ENCODE measurements around the gene RPL26.

The RPL26 gene

GRCh38 chr17:8383143-8383822, at the start of gene RPL26:
TSS of gene RPL26 (minus strand) at chr17:8383193. CDS start at chr17:8382310, 883 bp downstream.
- DNase-seq (ENCODE audit: low read depth in 2 of 2): peak; percentile 87 to 94

- no peak for DNase-seq (ENCODE audit: low read depth in 2 of 2)
Observed at GRCh38 chr17:8430966-8431365, 48.0 kb upstream of the RPL26 start.

- no peak for DNase-seq (ENCODE audit: low read depth in 2 of 2)
Observed at GRCh38 chr17:8426802-8427201, 43.8 kb upstream of the RPL26 start.

- no peak for DNase-seq (ENCODE audit: low read depth in 2 of 2)
Observed at GRCh38 chr17:8426094-8426720, 43.2 kb upstream of the RPL26 start.

- DNase-seq (ENCODE audit: low read depth in 2 of 2): no peak
Observed at GRCh38 chr17:8421571-8421970, 38.6 kb upstream of the RPL26 start.

- DNase-seq (ENCODE audit: low read depth in 2 of 2): no peak
Observed at GRCh38 chr17:8420041-8420934, 37.3 kb upstream of the RPL26 start.

- DNase-seq (ENCODE audit: low read depth in 2 of 2): no peak
Observed at GRCh38 chr17:8419305-8419704, 36.3 kb upstream of the RPL26 start.

GRCh38 chr17:8418471-8418870, 35.5 kb upstream of the RPL26 start:
- DNase-seq (ENCODE audit: low read depth in 2 of 2): no peak

GRCh38 chr17:8417806-8418205, 34.8 kb upstream of the RPL26 start:
- DNase-seq (ENCODE audit: low read depth in 2 of 2): no peak

GRCh38 chr17:8413938-8414337, 30.9 kb upstream of the RPL26 start:
- no peak for DNase-seq (ENCODE audit: low read depth in 2 of 2)

GRCh38 chr17:8413328-8413727, 30.3 kb upstream of the RPL26 start:
- DNase-seq (ENCODE audit: low read depth in 2 of 2): no peak

- DNase-seq (ENCODE audit: low read depth in 2 of 2): no peak
Observed at GRCh38 chr17:8412089-8412488, 29.1 kb upstream of the RPL26 start.

- DNase-seq (ENCODE audit: low read depth in 2 of 2): no peak
Observed at GRCh38 chr17:8410883-8411238, 27.9 kb upstream of the RPL26 start.

- peak; percentile 52 to 54 for DNase-seq (ENCODE audit: low read depth in 2 of 2)
Observed at GRCh38 chr17:8409966-8410882, 27.2 kb upstream of the RPL26 start.

- no peak for DNase-seq (ENCODE audit: low read depth in 2 of 2)
Observed at GRCh38 chr17:8408371-8408770, 25.4 kb upstream of the RPL26 start.

- no peak for DNase-seq (ENCODE audit: low read depth in 2 of 2)
Observed at GRCh38 chr17:8406174-8406573, 23.2 kb upstream of the RPL26 start.

- DNase-seq (ENCODE audit: low read depth in 2 of 2): no peak
Observed at GRCh38 chr17:8405499-8406016, 22.6 kb upstream of the RPL26 start.

- no peak for DNase-seq (ENCODE audit: low read depth in 2 of 2)
Observed at GRCh38 chr17:8402921-8403536, 20.0 kb upstream of the RPL26 start.

- no peak for DNase-seq (ENCODE audit: low read depth in 2 of 2)
Observed at GRCh38 chr17:8401107-8401506, 18.1 kb upstream of the RPL26 start.

- no peak for DNase-seq (ENCODE audit: low read depth in 2 of 2)
Observed at GRCh38 chr17:8398980-8399379, 16.0 kb upstream of the RPL26 start.

- DNase-seq (ENCODE audit: low read depth in 2 of 2): no peak
Observed at GRCh38 chr17:8397636-8398035, 14.6 kb upstream of the RPL26 start, which contains the start of gene RNF222. TSS of gene RNF222 (minus strand) at chr17:8397827. CDS start at chr17:8393461, 4,366 bp downstream.

Data from activated CD8-positive, alpha-beta memory T cell treated with anti-CD3 and anti-CD28 coated beads for 4 hours (primary cell).